Smooth muscle cell (in vitro differentiated cells): ENCODE results near the gene ARHGEF9. TPM values are rescaled to one million over a fixed set of nuclear protein-coding genes. Genes with fewer than 3 reads are reported as not detected.

ENCODE experiments used
- DNase-seq: peaks from one replicate; lab custom pipeline; 2025; ENCODE audit not compliant: unreplicated experiment; lab: John Stamatoyannopoulos, UW
- H2AFZ ChIP-seq: fragments of 200-600 bp; sonication (generic); 2 replicates; pipeline ENCODE4 v1.6.0; 2016; ENCODE audit warnings: antibody characterized with exemption, low read depth, mild to moderate bottlenecking
- H3F3A ChIP-seq: fragments of 200-600 bp; sonication (generic); 2 replicates; pipeline ENCODE4 v1.6.0; 2017; ENCODE audit warnings: antibody characterized with exemption, low read depth
- H3K27ac ChIP-seq: fragments of 200-600 bp; sonication (generic); 2 replicates; pipeline ENCODE4 v1.5.1; 2016; ENCODE audit warnings: low read depth, mild to moderate bottlenecking
- H3K27me3 ChIP-seq: fragments of 200-600 bp; sonication (generic); 2 replicates; pipeline ENCODE4 v1.6.1; 2016; ENCODE audit warnings: low read depth, mild to moderate bottlenecking
- H3K36me3 ChIP-seq: fragments of 200-600 bp; sonication (generic); 2 replicates; pipeline ENCODE4 v1.5.1; 2016; ENCODE audit warnings: low read depth
- H3K4me1 ChIP-seq: fragments of 200-600 bp; sonication (generic); 2 replicates; pipeline ENCODE4 v1.5.1; 2016; ENCODE audit warnings: low read depth
- H3K4me2 ChIP-seq: fragments of 200-600 bp; sonication (generic); 2 replicates; pipeline ENCODE4 v1.6.0; 2016; ENCODE audit warnings: mild to moderate bottlenecking
- H3K4me3 ChIP-seq: fragments of 200-600 bp; sonication (generic); 2 replicates; pipeline ENCODE4 v1.5.1; 2016; ENCODE audit warnings: mild to moderate bottlenecking
- H3K79me2 ChIP-seq: fragments of 200-600 bp; sonication (generic); 2 replicates; pipeline ENCODE4 v1.6.0; 2016; ENCODE audit warnings: low read depth, mild to moderate bottlenecking
- H3K9ac ChIP-seq: fragments of 200-600 bp; sonication (generic); 2 replicates; pipeline ENCODE4 v1.6.0; 2016; ENCODE audit warnings: low read depth
- H3K9me3 ChIP-seq: fragments of 200-600 bp; sonication (generic); replicated peaks from 2 replicates; pipeline ENCODE4 v1.5.1; 2016; ENCODE audit warnings: low read depth
- H4K20me1 ChIP-seq: fragments of 200-600 bp; sonication (generic); 2 replicates; pipeline ENCODE4 v1.6.0; 2016; ENCODE audit warnings: low read depth
- CTCF ChIP-seq: fragments of 200-600 bp; sonication (generic); IDR thresholded peaks from 2 replicates; pipeline ENCODE4 v1.5.1; 2017; ENCODE audit warnings: borderline replicate concordance, mild to moderate bottlenecking, antibody characterized with exemption; ENCODE audit not compliant: insufficient read depth, poor library complexity, severe bottlenecking
- WGBS: methylation state at CpG from one replicate; pipeline ENCODE4 v1.1.7; 2016; ENCODE audit warnings: low lambda C conversion rate; 5-methylcytosine and 5-hydroxymethylcytosine counted together
- polyA plus RNA-seq: library from polyadenylated mRNA; unstranded; fragments of >200 nt; fragmentation: Nextera tagmentation; extraction: Ambion mirVana; gene quantifications from 2 replicates; pipeline ENCODE4 v1.2.1, GENCODE V29; 2016
- total RNA-seq: library from RNA; depleted of rRNA; stranded (reverse); fragments of >200 nt; gene quantifications from 2 replicates; pipeline ENCODE4 v1.2.3, GENCODE V29; 2014

ARHGEF9 gene
- total and polyA plus RNA-seq, 2 experiments from 2014 or later, result 10.6 to 17.4 TPM

- Histone ChIP-seq H3K4me3 (no peak overlapping the region), H4K20me1 (peaks cover 32% of the 10 kb centered on the region), H3K9me3 (no peaks in the 10 kb centered on the region), H3K36me3 (no peaks in the 10 kb centered on the region), H3K27ac (no peak overlapping the region), H3F3A (no peaks in the 10 kb centered on the region), H3K79me2 (peaks cover 25% of the 10 kb centered on the region), H3K27me3 (no peaks in the 10 kb centered on the region), H3K4me1 (peaks cover 4% of the 10 kb centered on the region), H3K4me2 (no peak overlapping the region), H3K9ac (no peak overlapping the region), H2AFZ (no peak overlapping the region)
- WGBS, result 62% methylated on average over 1 of the region's 1 CpG
- no peak for TF ChIP-seq CTCF
- DNase-seq, result no peak
These were observed 38.7 kb downstream of the ARHGEF9 start for GRCh38 chrX:63746278-63746677.

DNA sequence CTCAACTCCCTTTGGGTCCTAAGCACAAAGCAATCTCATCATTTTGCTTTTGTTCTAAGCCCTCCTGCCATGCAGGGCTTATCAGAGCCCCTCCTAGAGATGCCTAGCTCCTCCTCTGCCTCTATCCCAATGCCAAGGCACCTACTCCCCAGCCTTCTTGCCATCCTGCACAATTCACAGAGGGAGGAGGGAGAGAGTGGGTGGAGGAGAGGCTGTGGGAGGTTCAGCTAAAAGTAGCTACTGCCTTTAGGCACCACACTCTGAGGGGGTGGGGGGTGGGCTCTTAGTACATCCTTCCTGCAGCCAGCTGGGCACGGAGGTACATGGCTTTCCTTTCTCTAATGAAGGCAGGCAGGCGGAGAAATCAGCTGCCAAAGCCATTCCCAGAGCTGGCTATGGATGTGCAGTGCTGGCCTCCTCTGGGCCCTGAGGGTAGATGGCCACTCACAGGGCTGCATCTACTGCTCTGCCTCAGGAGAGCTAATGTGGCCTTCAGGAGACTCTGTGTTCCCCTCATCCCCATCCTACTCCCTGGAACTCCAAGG lies 40.1 kb downstream of the ARHGEF9 start:
- H3K36me3 ChIP-seq, result no peaks in the 10 kb centered on the region
- DNase-seq, result no peak

DNA sequence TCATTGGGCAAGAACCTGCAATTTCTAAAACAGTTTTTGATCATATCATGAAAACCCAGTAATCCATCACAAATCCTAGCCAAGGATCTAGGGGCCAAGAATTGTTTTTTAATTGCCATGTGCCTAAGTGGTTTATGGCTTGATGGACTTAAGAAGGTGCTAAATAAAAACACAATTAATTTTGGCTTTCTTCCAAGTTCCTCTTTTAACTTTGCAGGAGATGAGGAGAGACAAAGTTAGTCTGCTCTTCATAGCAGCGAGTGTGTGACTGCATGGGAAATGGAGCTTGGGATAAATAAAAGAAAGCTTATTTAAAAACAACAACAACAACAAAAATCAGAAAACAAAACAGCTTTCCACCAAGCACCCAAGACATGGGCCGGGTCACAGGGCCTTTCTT lies 41.4 kb downstream of the ARHGEF9 start:
- H3K4me3 ChIP-seq, result no peak overlapping the region
- no peak overlapping the region for H3K9ac ChIP-seq
- peaks cover 9% of the 10 kb centered on the region for H3K79me2 ChIP-seq
- WGBS, result 70% methylated on average over 2 of the region's 2 CpGs
- TF ChIP-seq CTCF, result no peak
- no peak overlapping the region for H3K4me2 ChIP-seq
- no peaks in the 10 kb centered on the region for H3K4me1 ChIP-seq
- H3K27ac ChIP-seq, result no peak overlapping the region
- no peaks in the 10 kb centered on the region for H3F3A ChIP-seq
- no peaks in the 10 kb centered on the region for H3K27me3 ChIP-seq
- peaks cover 47% of the 10 kb centered on the region for H4K20me1 ChIP-seq
- no peak overlapping the region for H2AFZ ChIP-seq
- DNase-seq, result no peak
- no peaks in the 10 kb centered on the region for H3K36me3 ChIP-seq
- no peaks in the 10 kb centered on the region for H3K9me3 ChIP-seq

More for the DNA sequence above, 40.1 kb downstream of the ARHGEF9 start:
- WGBS, result 46% methylated on average over 2 of the region's 2 CpGs
- Histone ChIP-seq H4K20me1 (peaks cover 37% of the 10 kb centered on the region), H2AFZ (no peak overlapping the region), H3K79me2 (peaks cover 13% of the 10 kb centered on the region), H3F3A (no peaks in the 10 kb centered on the region), H3K4me2 (no peak overlapping the region), H3K27me3 (no peaks in the 10 kb centered on the region), H3K9ac (no peak overlapping the region), H3K9me3 (no peaks in the 10 kb centered on the region), H3K27ac (no peak overlapping the region), H3K4me1 (no peaks in the 10 kb centered on the region), H3K4me3 (no peak overlapping the region)
- no peak for TF ChIP-seq CTCF

GRCh38 chrX:63740382-63740781 lies 44.6 kb downstream of the ARHGEF9 start:
- Histone ChIP-seq H3F3A (no peaks in the 10 kb centered on the region), H3K27ac (no peak overlapping the region), H3K36me3 (no peaks in the 10 kb centered on the region), H3K9ac (no peak overlapping the region), H3K27me3 (no peaks in the 10 kb centered on the region), H2AFZ (no peak overlapping the region), H3K4me3 (no peak overlapping the region), H3K9me3 (no peaks in the 10 kb centered on the region), H3K4me2 (no peak overlapping the region), H3K4me1 (no peaks in the 10 kb centered on the region), H4K20me1 (peaks cover 23% of the 10 kb centered on the region), H3K79me2 (peaks cover 5% of the 10 kb centered on the region)
- DNase-seq, result no peak
- no peak for TF ChIP-seq CTCF
- WGBS, result 63% methylated on average over 2 of the region's 2 CpGs
